Activated CD4-positive, alpha-beta memory T cell treated with anti-CD3 and anti-CD28 coated beads, Interleukin-2, amount 10 ng/mL, durations not matched to agents 7 days and 5 days (primary cell): ENCODE results near the gene KASH5. TPM values are rescaled to one million over a fixed set of nuclear protein-coding genes. Genes with fewer than 3 reads are reported as not detected.

Experiments used
- CTCF ChIA-PET: fragments of 350-600 bp; sonication (Branson Sonifier 250); formaldehyde crosslinking; loops from one replicate; lab custom pipeline; 2021; ENCODE audit warnings: antibody characterized with exemption, inconsistent platforms; lab: Charles Lee
- POLR2A ChIA-PET: fragments of 350-600 bp; sonication (Branson Sonifier 250); formaldehyde crosslinking; loops from one replicate; lab custom pipeline; 2021; ENCODE audit warnings: antibody characterized with exemption; lab: Charles Lee
- DNase-seq: peaks from one replicate; pipeline ENCODE4 v3.0.0-alpha.2; 2020
- H3K27ac Mint-ChIP-seq: one replicate; pipeline ENCODE4 v1.8.0; 2021; ENCODE audit warnings: mild to moderate bottlenecking, mixed read lengths
- H3K27me3 Mint-ChIP-seq: one replicate; pipeline ENCODE4 v1.8.0; 2021; ENCODE audit warnings: mixed read lengths
- H3K36me3 Mint-ChIP-seq: one replicate; pipeline ENCODE4 v1.8.0; 2021; ENCODE audit warnings: low read depth, mixed read lengths
- H3K4me1 Mint-ChIP-seq: one replicate; pipeline ENCODE4 v1.8.0; 2021; ENCODE audit warnings: mixed read lengths
- H3K4me3 Mint-ChIP-seq: one replicate; pipeline ENCODE4 v1.8.0; 2021; ENCODE audit warnings: mild to moderate bottlenecking, mixed read lengths
- H3K9me3 Mint-ChIP-seq: one replicate; pipeline ENCODE4 v1.8.0; 2021; ENCODE audit warnings: mixed read lengths
- total RNA-seq, 2 experiments: library from RNA; stranded (reverse); gene quantifications; one replicate each; pipeline ENCODE4 v1.2.3, GENCODE V29; 2021

Gene KASH5
- total RNA-seq, 2 experiments from 2014 or later = 0.73 to 0.81 TPM

- Mint-ChIP-seq H3K27me3 (peaks cover 87% of the 10 kb centered on the region), H3K36me3 (no peaks in the 10 kb centered on the region), H3K27ac (no peak overlapping the region), H3K4me3 (peak overlapping the region; percentile 41), H3K4me1 (peaks cover 34% of the 10 kb centered on the region), H3K9me3 (no peaks in the 10 kb centered on the region)
- peak; percentile 62 for DNase-seq
- ChIA-PET POLR2A (interaction anchor here (1.4 to 4.4 kb wide), 3 partner anchors 12 to 52 kb away, joined by 4 to 18 read pairs (median 6); no protein-coding TSS in a partner anchor), CTCF (interaction anchor here (1.2 to 1.8 kb wide), 2 partner anchors 9 to 29 kb away, joined by 6 to 11 read pairs; no protein-coding TSS in a partner anchor)
Measured at GRCh38 chr19:49421039-49421877, 33.2 kb downstream of the KASH5 start.

GRCh38 chr19:49421878-49422202, 33.8 kb downstream of the KASH5 start:
- peak overlapping the region; percentile 41 for H3K4me3 Mint-ChIP-seq
- POLR2A ChIA-PET = interaction anchor here (1.0 to 1.8 kb wide), 3 partner anchors 12 to 51 kb away, joined by 4 to 6 read pairs (median 4); partner anchors contain the start of gene SLC17A7
- no peak overlapping the region for H3K27ac Mint-ChIP-seq
- no peaks in the 10 kb centered on the region for H3K9me3 Mint-ChIP-seq
- CTCF ChIA-PET = interaction anchor here (1.0 to 1.8 kb wide), 4 partner anchors 10 to 52 kb away, joined by 3 to 11 read pairs (median 4); no protein-coding TSS in a partner anchor
- DNase-seq = no peak
- peaks cover 90% of the 10 kb centered on the region for H3K27me3 Mint-ChIP-seq
- H3K4me1 Mint-ChIP-seq = peaks cover 38% of the 10 kb centered on the region
- H3K36me3 Mint-ChIP-seq = no peaks in the 10 kb centered on the region

GRCh38 chr19:49422407-49423070, 34.5 kb downstream of the KASH5 start:
- H3K4me1 Mint-ChIP-seq = peaks cover 44% of the 10 kb centered on the region
- H3K27ac Mint-ChIP-seq = peak overlapping the region; percentile 13
- ChIA-PET CTCF (interaction anchor here (1.0 to 1.8 kb wide), 4 partner anchors 11 to 51 kb away, joined by 3 to 11 read pairs (median 4); no protein-coding TSS in a partner anchor), POLR2A (interaction anchor here (1.0 to 1.8 kb wide), 3 partner anchors 13 to 50 kb away, joined by 4 to 6 read pairs (median 4); partner anchors contain the start of gene SLC17A7)
- H3K9me3 Mint-ChIP-seq = no peaks in the 10 kb centered on the region
- peak overlapping the region; percentile 71 for H3K4me3 Mint-ChIP-seq
- peaks cover 91% of the 10 kb centered on the region for H3K27me3 Mint-ChIP-seq
- peak; percentile 81 for DNase-seq
- no peaks in the 10 kb centered on the region for H3K36me3 Mint-ChIP-seq

GRCh38 chr19:49423071-49423984, 35.3 kb downstream of the KASH5 start, which contains the start of gene PTH2:
PTH2 (minus strand) TSS chr19:49423441; CDS start chr19:49423339, 102 bp downstream.
- CTCF ChIA-PET = interaction anchor here (1.1 kb wide), 1 partner anchor 12 kb away, joined by 3 read pairs; no protein-coding TSS in a partner anchor
- H3K4me1 Mint-ChIP-seq = peaks cover 51% of the 10 kb centered on the region

GRCh38 chr19:49423985-49424303, 35.9 kb downstream of the KASH5 start:
- no peaks in the 10 kb centered on the region for H3K9me3 Mint-ChIP-seq
- H3K4me3 Mint-ChIP-seq = peak overlapping the region; percentile 38
- peak overlapping the region; percentile 20 for H3K27ac Mint-ChIP-seq
- POLR2A ChIA-PET = interaction anchor here (0.6 to 2.6 kb wide), 3 partner anchors 14 to 75 kb away, joined by 3 to 13 read pairs (median 3); no protein-coding TSS in a partner anchor
- no peaks in the 10 kb centered on the region for H3K36me3 Mint-ChIP-seq
- peaks cover 54% of the 10 kb centered on the region for H3K4me1 Mint-ChIP-seq
- DNase-seq = no peak
- H3K27me3 Mint-ChIP-seq = peaks cover 92% of the 10 kb centered on the region
- CTCF ChIA-PET = interaction anchor here (0.7 to 1.1 kb wide), 2 partner anchors 11 to 96 kb away, joined by 3 read pairs; no protein-coding TSS in a partner anchor

More at GRCh38 chr19:49423071-49423984, 35.3 kb downstream of the KASH5 start, which contains the start of gene PTH2:
- H3K9me3 Mint-ChIP-seq = no peaks in the 10 kb centered on the region
- H3K27ac Mint-ChIP-seq = peak within 1 kb of the TSS; percentile 20
- no peak for DNase-seq
- H3K27me3 Mint-ChIP-seq = peaks cover 91% of the 10 kb centered on the region
- POLR2A ChIA-PET = interaction anchor here (1.0 kb wide), 1 partner anchor 76 kb away, joined by 3 read pairs; no protein-coding TSS in a partner anchor
- peak within 1 kb of the TSS; percentile 71 for H3K4me3 Mint-ChIP-seq
- no peaks in the 10 kb centered on the region for H3K36me3 Mint-ChIP-seq

GRCh38 chr19:49425178-49425577, 37.1 kb downstream of the KASH5 start, which contains the start of gene GFY:
GFY (plus strand) TSS chr19:49425388; CDS start chr19:49426431, 1,043 bp downstream.
- POLR2A ChIA-PET = interaction anchor here (1.2 to 2.6 kb wide), 4 partner anchors 11 to 27 kb away, joined by 3 to 13 read pairs (median 6); partner anchors contain the start of gene PIH1D1
- no peak for DNase-seq
- H3K36me3 Mint-ChIP-seq = no peaks in the 10 kb centered on the region
- H3K4me3 Mint-ChIP-seq = no peak within 1 kb of the TSS
- no peaks in the 10 kb centered on the region for H3K9me3 Mint-ChIP-seq
- H3K27me3 Mint-ChIP-seq = peaks cover 90% of the 10 kb centered on the region
- H3K27ac Mint-ChIP-seq = no peak within 1 kb of the TSS
- CTCF ChIA-PET = interaction anchor here (0.7 kb wide), 1 partner anchor 33 kb away, joined by 4 read pairs; no protein-coding TSS in a partner anchor
- peaks cover 57% of the 10 kb centered on the region for H3K4me1 Mint-ChIP-seq

GRCh38 chr19:49425922-49426592, 38.0 kb downstream of the KASH5 start:
- DNase-seq = peak; percentile 40
- Mint-ChIP-seq H3K27me3 (peaks cover 90% of the 10 kb centered on the region), H3K9me3 (no peaks in the 10 kb centered on the region), H3K4me3 (no peak overlapping the region), H3K27ac (no peak overlapping the region), H3K4me1 (peaks cover 58% of the 10 kb centered on the region), H3K36me3 (no peaks in the 10 kb centered on the region)
- CTCF ChIA-PET = interaction anchor here (1.2 kb wide), 1 partner anchor 15 kb away, joined by 3 read pairs; no protein-coding TSS in a partner anchor
- POLR2A ChIA-PET = interaction anchor here (1.2 to 2.6 kb wide), 4 partner anchors 10 to 26 kb away, joined by 3 to 13 read pairs (median 6); partner anchors contain the start of gene PIH1D1

DNA sequence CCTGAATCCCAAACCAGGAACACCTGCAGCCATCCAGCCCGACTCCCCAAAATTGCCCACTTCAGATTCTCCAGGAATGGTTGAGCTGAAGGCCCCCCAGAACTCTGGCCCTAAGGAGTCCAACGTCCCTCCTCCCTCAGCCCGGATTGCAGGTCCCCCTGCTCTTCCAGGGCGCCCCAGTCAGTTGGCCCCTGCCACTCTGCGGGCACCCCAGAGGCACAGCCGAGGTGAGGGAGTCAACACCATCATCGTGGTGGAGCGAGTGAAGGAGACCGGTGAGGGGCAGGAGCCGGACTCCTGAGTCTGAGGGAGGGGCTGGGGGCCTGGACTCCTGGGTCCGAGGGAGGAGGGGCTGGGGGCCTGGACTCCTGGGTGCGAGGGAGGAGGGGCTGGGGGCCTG, 39.3 kb downstream of the KASH5 start:
- H3K4me3 Mint-ChIP-seq = no peak overlapping the region
- ChIA-PET POLR2A (interaction anchor here (1.1 to 1.9 kb wide), 3 partner anchors 10 to 26 kb away, joined by 3 to 6 read pairs (median 4); partner anchors contain the start of gene ALDH16A1), CTCF (interaction anchor here (0.6 to 1.2 kb wide), 3 partner anchors 16 to 1911 kb away, joined by 3 to 4 read pairs (median 3); no protein-coding TSS in a partner anchor)
- H3K4me1 Mint-ChIP-seq = peaks cover 52% of the 10 kb centered on the region
- H3K27ac Mint-ChIP-seq = no peak overlapping the region
- H3K27me3 Mint-ChIP-seq = peaks cover 85% of the 10 kb centered on the region
- no peaks in the 10 kb centered on the region for H3K36me3 Mint-ChIP-seq
- DNase-seq = no peak
- no peaks in the 10 kb centered on the region for H3K9me3 Mint-ChIP-seq

GRCh38 chr19:49427855-49428546, 40.0 kb downstream of the KASH5 start:
- POLR2A ChIA-PET = interaction anchor here (1.1 to 1.2 kb wide), 2 partner anchors 11 to 25 kb away, joined by 3 to 4 read pairs; partner anchors contain the start of gene ALDH16A1
- H3K4me1 Mint-ChIP-seq = peaks cover 50% of the 10 kb centered on the region
- H3K27me3 Mint-ChIP-seq = peaks cover 84% of the 10 kb centered on the region
- CTCF ChIA-PET = interaction anchor here (1.0 kb wide), 1 partner anchor 36 kb away, joined by 4 read pairs; no protein-coding TSS in a partner anchor
- peak; percentile 41 for DNase-seq
- H3K9me3 Mint-ChIP-seq = no peaks in the 10 kb centered on the region
- no peaks in the 10 kb centered on the region for H3K36me3 Mint-ChIP-seq
- peak overlapping the region; percentile 13 for H3K4me3 Mint-ChIP-seq
- H3K27ac Mint-ChIP-seq = no peak overlapping the region
